Keratinocyte (primary cell): ENCODE measurements around the gene PRKAR1B.

ENCODE experiments used
- EZH2 ChIP-seq: IDR thresholded peaks from one replicate; pipeline ENCODE4 v1.6.1; 2012; ENCODE audit warnings: inconsistent platforms, mild to moderate bottlenecking, low read length, moderate library complexity
- TF ChIP-seq, protein P1 (sequence below), 3 experiments: IDR thresholded peaks in 1 of 3; conservative IDR thresholded peaks in 1 of 3; optimal IDR thresholded peaks in 1 of 3; 2 replicates in 2 of 3; 3 replicates in 1 of 3; pipeline versions ENCODE3 to v1.5.1; 2011; ENCODE audit warnings: low read length in 3 of 3, mild to moderate bottlenecking in 3 of 3, moderate library complexity in 2 of 3, control low read depth in 1 of 3, inconsistent platforms in 1 of 3; ENCODE audit not compliant: insufficient read depth in 2 of 3; ENCODE audit errors: extremely low read depth in 1 of 3

DNA sequence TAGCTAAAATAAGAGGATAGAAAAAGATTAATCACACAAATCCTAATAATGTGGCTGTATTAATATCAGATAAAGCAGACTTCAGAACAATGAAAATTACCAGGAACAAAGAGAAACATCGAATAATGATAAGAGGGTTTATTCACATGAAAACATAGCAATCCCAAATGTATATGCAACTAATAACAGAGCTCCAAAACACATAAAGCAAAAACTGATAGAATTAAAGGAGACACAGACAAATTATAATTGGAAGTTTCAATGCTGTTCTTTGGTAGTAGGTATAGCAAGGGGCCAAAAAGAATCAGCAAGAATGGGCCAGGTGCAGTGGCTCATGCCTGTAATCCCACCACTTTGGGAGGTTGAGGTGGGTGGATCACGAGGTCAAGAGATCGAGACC is 24.0 kb downstream of the PRKAR1B start:
- TF ChIP-seq, protein P1, sequence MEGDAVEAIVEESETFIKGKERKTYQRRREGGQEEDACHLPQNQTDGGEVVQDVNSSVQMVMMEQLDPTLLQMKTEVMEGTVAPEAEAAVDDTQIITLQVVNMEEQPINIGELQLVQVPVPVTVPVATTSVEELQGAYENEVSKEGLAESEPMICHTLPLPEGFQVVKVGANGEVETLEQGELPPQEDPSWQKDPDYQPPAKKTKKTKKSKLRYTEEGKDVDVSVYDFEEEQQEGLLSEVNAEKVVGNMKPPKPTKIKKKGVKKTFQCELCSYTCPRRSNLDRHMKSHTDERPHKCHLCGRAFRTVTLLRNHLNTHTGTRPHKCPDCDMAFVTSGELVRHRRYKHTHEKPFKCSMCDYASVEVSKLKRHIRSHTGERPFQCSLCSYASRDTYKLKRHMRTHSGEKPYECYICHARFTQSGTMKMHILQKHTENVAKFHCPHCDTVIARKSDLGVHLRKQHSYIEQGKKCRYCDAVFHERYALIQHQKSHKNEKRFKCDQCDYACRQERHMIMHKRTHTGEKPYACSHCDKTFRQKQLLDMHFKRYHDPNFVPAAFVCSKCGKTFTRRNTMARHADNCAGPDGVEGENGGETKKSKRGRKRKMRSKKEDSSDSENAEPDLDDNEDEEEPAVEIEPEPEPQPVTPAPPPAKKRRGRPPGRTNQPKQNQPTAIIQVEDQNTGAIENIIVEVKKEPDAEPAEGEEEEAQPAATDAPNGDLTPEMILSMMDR (optimal IDR thresholded peaks at IDR 0.05 in 1 of 3, IDR thresholded peaks at IDR 0.05 in 1 of 3, conservative IDR thresholded peaks at IDR 0.05 in 1 of 3; ENCODE audit: extremely low read depth in 1 of 3, insufficient read depth in 2 of 3, low read length in 3 of 3), result no peak
- no peak for TF ChIP-seq EZH2
